Measurements from ENCODE around the gene AJM1.
"Not testable (repeated sequence)": the region's sequence is repeated elsewhere in the genome, so short reads cannot be mapped to it uniquely, and the experiment has no call there.

Gene AJM1

GRCh38 chr9:136865041-136865767 is 22.9 kb downstream of the AJM1 start:
- TF ChIP-seq, protein P1, sequence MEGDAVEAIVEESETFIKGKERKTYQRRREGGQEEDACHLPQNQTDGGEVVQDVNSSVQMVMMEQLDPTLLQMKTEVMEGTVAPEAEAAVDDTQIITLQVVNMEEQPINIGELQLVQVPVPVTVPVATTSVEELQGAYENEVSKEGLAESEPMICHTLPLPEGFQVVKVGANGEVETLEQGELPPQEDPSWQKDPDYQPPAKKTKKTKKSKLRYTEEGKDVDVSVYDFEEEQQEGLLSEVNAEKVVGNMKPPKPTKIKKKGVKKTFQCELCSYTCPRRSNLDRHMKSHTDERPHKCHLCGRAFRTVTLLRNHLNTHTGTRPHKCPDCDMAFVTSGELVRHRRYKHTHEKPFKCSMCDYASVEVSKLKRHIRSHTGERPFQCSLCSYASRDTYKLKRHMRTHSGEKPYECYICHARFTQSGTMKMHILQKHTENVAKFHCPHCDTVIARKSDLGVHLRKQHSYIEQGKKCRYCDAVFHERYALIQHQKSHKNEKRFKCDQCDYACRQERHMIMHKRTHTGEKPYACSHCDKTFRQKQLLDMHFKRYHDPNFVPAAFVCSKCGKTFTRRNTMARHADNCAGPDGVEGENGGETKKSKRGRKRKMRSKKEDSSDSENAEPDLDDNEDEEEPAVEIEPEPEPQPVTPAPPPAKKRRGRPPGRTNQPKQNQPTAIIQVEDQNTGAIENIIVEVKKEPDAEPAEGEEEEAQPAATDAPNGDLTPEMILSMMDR (IDR thresholded peaks at IDR 0.05) = no peak
- peak overlapping the region; percentile 68 to 90 for H3K4me3 ChIP-seq (ENCODE audit: low read depth in 1 of 2, low read length in 1 of 2)
- H3K36me3 ChIP-seq = peaks cover 36% of the 10 kb centered on the region
- no peaks in the 10 kb centered on the region for H3K27me3 ChIP-seq
- no peaks in the 10 kb centered on the region for H3K9me3 ChIP-seq
- peak overlapping the region; percentile 87 for H3K27ac ChIP-seq
- H3K4me1 ChIP-seq (ENCODE audit: control insufficient read depth in 1 of 2, insufficient read depth in 1 of 2, low read depth in 1 of 2, low read length in 1 of 2) = peaks cover 13 to 15% of the 10 kb centered on the region in 2 experiments

DNA sequence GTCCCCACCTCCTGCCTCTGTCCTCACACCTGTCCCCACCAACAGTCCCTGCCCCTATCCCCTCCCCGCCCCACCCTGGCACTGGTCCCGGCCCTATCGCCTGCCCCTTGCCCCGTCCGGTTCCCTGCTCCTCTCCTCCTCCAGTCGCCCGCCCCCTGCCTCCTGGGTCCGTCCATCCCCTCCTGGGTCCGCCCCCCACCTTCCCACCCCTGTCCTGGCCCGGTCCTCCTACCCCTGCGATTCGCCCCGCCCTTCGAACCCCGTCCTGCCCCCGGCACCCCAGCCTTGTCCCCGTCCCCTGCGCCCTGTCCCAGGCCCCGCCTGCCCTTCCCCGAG is 23.5 kb downstream of the AJM1 start:
- H3K4me1 ChIP-seq (ENCODE audit: control insufficient read depth in 1 of 2, insufficient read depth in 1 of 2, low read depth in 1 of 2, low read length in 1 of 2) = peaks cover 13 to 15% of the 10 kb centered on the region in 2 experiments
- TF ChIP-seq, protein P1 (IDR thresholded peaks at IDR 0.05) = no peak
- H3K4me3 ChIP-seq (ENCODE audit: low read depth in 1 of 2, low read length in 1 of 2) = peak overlapping the region; percentile 68 to 90
- H3K27ac ChIP-seq = peak overlapping the region; percentile 87
- no peaks in the 10 kb centered on the region for H3K27me3 ChIP-seq
- peaks cover 32% of the 10 kb centered on the region for H3K36me3 ChIP-seq
- no peaks in the 10 kb centered on the region for H3K9me3 ChIP-seq

DNA sequence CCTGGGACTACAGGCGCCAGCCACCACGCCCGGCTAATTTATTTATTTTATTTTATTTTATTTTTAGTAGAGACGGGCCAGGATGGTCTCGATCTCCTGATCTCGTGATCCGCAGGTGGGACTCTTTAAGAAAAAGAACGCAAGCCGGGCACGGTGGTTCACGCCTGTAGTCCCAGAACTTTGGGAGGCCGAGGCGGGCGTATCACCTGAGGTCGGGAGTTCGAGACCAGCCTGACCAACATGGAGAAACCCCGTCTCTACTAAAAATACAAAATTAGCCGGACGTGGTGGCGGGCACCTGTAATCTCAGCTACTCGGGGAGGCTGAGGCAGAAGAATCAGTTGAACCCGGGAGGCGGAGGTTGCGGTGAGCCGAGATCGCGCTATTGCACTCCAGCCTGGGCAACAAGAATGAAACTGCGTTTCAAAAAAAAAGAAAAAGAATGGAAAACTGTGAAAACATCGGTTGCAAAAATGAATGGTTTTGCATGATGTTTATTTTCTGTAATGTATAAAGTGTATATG is 24.7 kb downstream of the AJM1 start:
- Histone ChIP-seq H3K36me3 (peaks cover 19% of the 10 kb centered on the region), H3K4me1 (ENCODE audit: control insufficient read depth in 1 of 2, insufficient read depth in 1 of 2, low read depth in 1 of 2, low read length in 1 of 2) (peaks cover 13 to 15% of the 10 kb centered on the region in 2 experiments), H3K4me3 (ENCODE audit: low read depth in 1 of 2, low read length in 1 of 2) (peak overlapping the region; percentile 68 to 90)
- not testable (repeated sequence) for H3K27ac ChIP-seq, H3K27me3 ChIP-seq, H3K9me3 ChIP-seq

DNA sequence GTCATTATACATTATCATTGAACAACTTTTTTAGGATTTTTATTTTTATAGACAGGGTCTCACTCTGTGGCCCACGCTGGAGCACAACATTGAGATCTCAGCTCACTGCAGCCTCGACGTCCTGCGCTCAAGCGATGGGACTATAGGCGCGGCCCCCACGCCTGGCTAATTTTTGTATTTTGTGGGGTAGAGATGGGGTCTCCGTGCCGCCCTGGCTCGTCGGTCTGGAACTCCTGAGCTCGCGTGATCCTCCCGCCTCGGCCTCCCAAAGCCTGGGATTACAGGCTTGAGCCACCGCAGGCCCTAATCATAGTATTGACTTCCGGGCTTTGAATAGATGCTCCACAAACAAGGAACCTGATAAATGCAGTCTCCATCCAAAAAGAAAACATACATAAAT is 25.2 kb downstream of the AJM1 start:
- TF ChIP-seq, protein P1 (IDR thresholded peaks at IDR 0.05) = no peak
- Histone ChIP-seq H3K36me3 (peaks cover 14% of the 10 kb centered on the region), H3K27ac (no peak overlapping the region), H3K4me3 (ENCODE audit: low read depth in 1 of 2, low read length in 1 of 2) (no peak overlapping the region), H3K27me3 (no peaks in the 10 kb centered on the region), H3K4me1 (ENCODE audit: control insufficient read depth in 1 of 2, insufficient read depth in 1 of 2, low read depth in 1 of 2, low read length in 1 of 2) (peaks cover 13 to 15% of the 10 kb centered on the region in 2 experiments), H3K9me3 (no peaks in the 10 kb centered on the region)

- Histone ChIP-seq H3K9me3 (no peaks in the 10 kb centered on the region), H3K4me1 (ENCODE audit: control insufficient read depth in 1 of 2, insufficient read depth in 1 of 2, low read depth in 1 of 2, low read length in 1 of 2) (peaks cover 13 to 15% of the 10 kb centered on the region in 2 experiments), H3K4me3 (ENCODE audit: low read depth in 1 of 2, low read length in 1 of 2) (no peak overlapping the region), H3K27ac (no peak overlapping the region), H3K27me3 (no peaks in the 10 kb centered on the region), H3K36me3 (peaks cover 10% of the 10 kb centered on the region)
- TF ChIP-seq, protein P1 (IDR thresholded peaks at IDR 0.05) = no peak
These were observed 25.6 kb downstream of the AJM1 start for GRCh38 chr9:136867917-136868316.

DNA sequence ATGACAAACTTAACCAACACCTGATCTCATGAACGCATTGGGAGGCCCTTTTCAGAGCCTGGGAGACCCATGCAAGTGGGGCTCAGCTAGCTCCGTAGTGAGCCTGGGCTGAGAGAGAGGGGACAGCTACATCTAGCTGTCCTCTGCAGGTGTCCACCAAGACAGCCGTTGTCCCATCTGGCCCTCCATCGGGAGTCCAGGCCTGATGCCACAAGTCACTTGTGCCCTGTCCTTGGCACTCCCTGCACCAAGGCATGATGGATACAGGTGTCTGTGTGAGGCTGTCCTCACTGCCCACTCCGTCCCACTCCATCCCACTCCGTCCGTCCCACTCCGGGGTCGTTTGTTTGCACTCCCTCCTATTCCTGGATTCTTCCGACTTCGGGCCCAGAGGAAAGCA is 26.4 kb downstream of the AJM1 start:
- Histone ChIP-seq H3K4me3 (ENCODE audit: low read depth in 1 of 2, low read length in 1 of 2) (no peak overlapping the region), H3K27ac (no peak overlapping the region), H3K36me3 (peaks cover 3% of the 10 kb centered on the region), H3K9me3 (no peaks in the 10 kb centered on the region), H3K4me1 (ENCODE audit: control insufficient read depth in 1 of 2, insufficient read depth in 1 of 2, low read depth in 1 of 2, low read length in 1 of 2) (peaks cover 13 to 15% of the 10 kb centered on the region in 2 experiments), H3K27me3 (no peaks in the 10 kb centered on the region)
- TF ChIP-seq, protein P1 (IDR thresholded peaks at IDR 0.05) = no peak

- not testable (repeated sequence) for H3K4me3 ChIP-seq (ENCODE audit: low read depth in 1 of 2, low read length in 1 of 2); H3K27me3 ChIP-seq; H3K27ac ChIP-seq; H3K36me3 ChIP-seq; H3K9me3 ChIP-seq
- peaks cover 13 to 14% of the 10 kb centered on the region in 2 experiments for H3K4me1 ChIP-seq (ENCODE audit: control insufficient read depth in 1 of 2, insufficient read depth in 1 of 2, low read depth in 1 of 2, low read length in 1 of 2)
These were observed 27.3 kb downstream of the AJM1 start for GRCh38 chr9:136869611-136870010.
